ENCODE results near the gene SPSB2. TPM values are rescaled to one million over a fixed set of nuclear protein-coding genes. Genes with fewer than 3 reads are reported as not detected.
A peak's percentile ranks its signal among the peaks of the same experiment; 100 is the strongest.
"Not testable (repeated sequence)": the region's sequence is repeated elsewhere in the genome, so short reads cannot be mapped to it uniquely, and the experiment has no call there.

Gene SPSB2
- polyA plus RNA-seq, 4 donors = 9.7 to 22.5 (median 12.7) TPM

- no peak for FAIRE-seq
- peaks cover 0 to 14% (median 0%) of the 10 kb centered on the region in 3 donors for H3K4me1 ChIP-seq (ENCODE audit: control insufficient read depth in 3 of 3, insufficient read depth in 2 of 3, low read depth in 1 of 3, low read length in 2 of 3)
- WGBS, 3 donors = 73 to 81% (median 77%) methylated on average over 5 of the region's 5 CpGs
These were observed 18.5 kb upstream of the SPSB2 start for GRCh38 chr12:6891646-6892001.

GRCh38 chr12:6890789-6891645, 17.9 kb upstream of the SPSB2 start:
- Histone ChIP-seq H3K27me3 (ENCODE audit: control insufficient read depth in 3 of 3, insufficient read depth in 3 of 3, low read length in 3 of 3) (no peaks in the 10 kb centered on the region), H3K27ac (ENCODE audit: low read depth in 1 of 3, low read length in 2 of 3) (peak overlapping the region; percentile 86 to 98 (median 98)), H3K36me3 (ENCODE audit: control insufficient read depth in 3 of 3, insufficient read depth in 2 of 3, low read depth in 1 of 3, low read length in 3 of 3) (no peaks in the 10 kb centered on the region), H3K4me3 (ENCODE audit: low read depth in 1 of 3, low read length in 3 of 3) (peak overlapping the region; percentile 5 to 73 (median 51)), H3K9me3 (ENCODE audit: control insufficient read depth in 2 of 2, insufficient read depth in 1 of 2, low read depth in 1 of 2, low read length in 1 of 2) (no peaks in the 10 kb centered on the region), H3K4me1 (ENCODE audit: control insufficient read depth in 3 of 3, insufficient read depth in 2 of 3, low read depth in 1 of 3, low read length in 2 of 3) (peaks cover 0 to 14% (median 0%) of the 10 kb centered on the region in 3 donors)
- DNase-seq (peak; percentile 95 to 99), FAIRE-seq (no peak)
- 1% methylated on average over 67 to 68 of the region's 68 CpGs for WGBS, 3 donors

More at GRCh38 chr12:6891646-6892001, 18.5 kb upstream of the SPSB2 start:
- Histone ChIP-seq H3K4me3 (ENCODE audit: low read depth in 1 of 3, low read length in 3 of 3) (peak overlapping the region; percentile 5 to 73 (median 51)), H3K9me3 (ENCODE audit: control insufficient read depth in 2 of 2, insufficient read depth in 1 of 2, low read depth in 1 of 2, low read length in 1 of 2) (no peaks in the 10 kb centered on the region), H3K36me3 (ENCODE audit: control insufficient read depth in 3 of 3, insufficient read depth in 2 of 3, low read depth in 1 of 3, low read length in 3 of 3) (no peaks in the 10 kb centered on the region), H3K27ac (ENCODE audit: low read depth in 1 of 3, low read length in 2 of 3) (peak overlapping the region; percentile 86 to 98 (median 98)), H3K27me3 (ENCODE audit: control insufficient read depth in 3 of 3, insufficient read depth in 3 of 3, low read length in 3 of 3) (no peaks in the 10 kb centered on the region)
- no peak for DNase-seq

GRCh38 chr12:6889775-6890573, 16.9 kb upstream of the SPSB2 start:
- H3K36me3 ChIP-seq (ENCODE audit: control insufficient read depth in 3 of 3, insufficient read depth in 2 of 3, low read depth in 1 of 3, low read length in 3 of 3); H3K27me3 ChIP-seq (ENCODE audit: control insufficient read depth in 3 of 3, insufficient read depth in 3 of 3, low read length in 3 of 3); H3K9me3 ChIP-seq (ENCODE audit: control insufficient read depth in 2 of 2, insufficient read depth in 1 of 2, low read depth in 1 of 2, low read length in 1 of 2); DNase-seq; H3K4me3 ChIP-seq (ENCODE audit: low read depth in 1 of 3, low read length in 3 of 3); FAIRE-seq: not testable (repeated sequence)
- H3K27ac ChIP-seq (ENCODE audit: low read depth in 1 of 3, low read length in 2 of 3) = peak overlapping the region in 1 of 3 donors; percentile 84
- 94 to 98% (median 95%) methylated on average over 21 of the region's 21 CpGs for WGBS, 3 donors
- peaks cover 0 to 14% (median 0%) of the 10 kb centered on the region in 3 donors for H3K4me1 ChIP-seq (ENCODE audit: control insufficient read depth in 3 of 3, insufficient read depth in 2 of 3, low read depth in 1 of 3, low read length in 2 of 3)

GRCh38 chr12:6888794-6889193, 15.7 kb upstream of the SPSB2 start:
- not testable (repeated sequence) for H3K27ac ChIP-seq (ENCODE audit: low read depth in 1 of 3, low read length in 2 of 3); FAIRE-seq; H3K9me3 ChIP-seq (ENCODE audit: control insufficient read depth in 2 of 2, insufficient read depth in 1 of 2, low read depth in 1 of 2, low read length in 1 of 2); H3K36me3 ChIP-seq (ENCODE audit: control insufficient read depth in 3 of 3, insufficient read depth in 2 of 3, low read depth in 1 of 3, low read length in 3 of 3); H3K27me3 ChIP-seq (ENCODE audit: control insufficient read depth in 3 of 3, insufficient read depth in 3 of 3, low read length in 3 of 3); DNase-seq; H3K4me3 ChIP-seq (ENCODE audit: low read depth in 1 of 3, low read length in 3 of 3)
- H3K4me1 ChIP-seq (ENCODE audit: control insufficient read depth in 3 of 3, insufficient read depth in 2 of 3, low read depth in 1 of 3, low read length in 2 of 3) = peaks cover 0 to 14% (median 0%) of the 10 kb centered on the region in 3 donors
- 70 to 79% (median 72%) methylated on average over 7 of the region's 7 CpGs for WGBS, 3 donors

GRCh38 chr12:6888360-6888759, 15.3 kb upstream of the SPSB2 start:
- FAIRE-seq (no peak), DNase-seq (no peak)
- no peaks in the 10 kb centered on the region for H3K9me3 ChIP-seq (ENCODE audit: control insufficient read depth in 2 of 2, insufficient read depth in 1 of 2, low read depth in 1 of 2, low read length in 1 of 2)

GRCh38 chr12:6887460-6887859, 14.4 kb upstream of the SPSB2 start:
- H3K27me3 ChIP-seq (ENCODE audit: control insufficient read depth in 3 of 3, insufficient read depth in 3 of 3, low read length in 3 of 3) = no peaks in the 10 kb centered on the region
- H3K27ac ChIP-seq (ENCODE audit: low read depth in 1 of 3, low read length in 2 of 3) = peak overlapping the region in 1 of 3 donors; percentile 79
- H3K4me1 ChIP-seq (ENCODE audit: control insufficient read depth in 3 of 3, insufficient read depth in 2 of 3, low read depth in 1 of 3, low read length in 2 of 3) = peaks cover 0 to 14% (median 0%) of the 10 kb centered on the region in 3 donors
- peaks cover 0 to 13% (median 0%) of the 10 kb centered on the region in 3 donors for H3K36me3 ChIP-seq (ENCODE audit: control insufficient read depth in 3 of 3, insufficient read depth in 2 of 3, low read depth in 1 of 3, low read length in 3 of 3)
- DNase-seq (peak; percentile 40 to 73), FAIRE-seq (no peak)
- 46 to 68% (median 58%) methylated on average over 8 of the region's 8 CpGs for WGBS, 3 donors
- H3K9me3 ChIP-seq (ENCODE audit: control insufficient read depth in 2 of 2, insufficient read depth in 1 of 2, low read depth in 1 of 2, low read length in 1 of 2) = no peaks in the 10 kb centered on the region
- H3K4me3 ChIP-seq (ENCODE audit: low read depth in 1 of 3, low read length in 3 of 3) = no peak overlapping the region

More at GRCh38 chr12:6888360-6888759, 15.3 kb upstream of the SPSB2 start:
- Histone ChIP-seq H3K27me3 (ENCODE audit: control insufficient read depth in 3 of 3, insufficient read depth in 3 of 3, low read length in 3 of 3) (no peaks in the 10 kb centered on the region), H3K4me3 (ENCODE audit: low read depth in 1 of 3, low read length in 3 of 3) (no peak overlapping the region), H3K36me3 (ENCODE audit: control insufficient read depth in 3 of 3, insufficient read depth in 2 of 3, low read depth in 1 of 3, low read length in 3 of 3) (peaks cover 0 to 13% (median 0%) of the 10 kb centered on the region in 3 donors), H3K27ac (ENCODE audit: low read depth in 1 of 3, low read length in 2 of 3) (no peak overlapping the region), H3K4me1 (ENCODE audit: control insufficient read depth in 3 of 3, insufficient read depth in 2 of 3, low read depth in 1 of 3, low read length in 2 of 3) (peaks cover 0 to 14% (median 0%) of the 10 kb centered on the region in 3 donors)
- 85 to 89% (median 85%) methylated on average over 2 of the region's 2 CpGs for WGBS, 3 donors

GRCh38 chr12:6886206-6886999, 13.3 kb upstream of the SPSB2 start:
- peak overlapping the region in 1 of 3 donors; percentile 79 for H3K27ac ChIP-seq (ENCODE audit: low read depth in 1 of 3, low read length in 2 of 3)

More at GRCh38 chr12:6886206-6886999, 13.3 kb upstream of the SPSB2 start:
- FAIRE-seq; DNase-seq; H3K4me3 ChIP-seq (ENCODE audit: low read depth in 1 of 3, low read length in 3 of 3); H3K27me3 ChIP-seq (ENCODE audit: control insufficient read depth in 3 of 3, insufficient read depth in 3 of 3, low read length in 3 of 3); H3K9me3 ChIP-seq (ENCODE audit: control insufficient read depth in 2 of 2, insufficient read depth in 1 of 2, low read depth in 1 of 2, low read length in 1 of 2): not testable (repeated sequence)
- 46 to 65% (median 63%) methylated on average over 11 to 12 of the region's 15 CpGs for WGBS, 3 donors
- Histone ChIP-seq H3K4me1 (ENCODE audit: control insufficient read depth in 3 of 3, insufficient read depth in 2 of 3, low read depth in 1 of 3, low read length in 2 of 3) (peaks cover 0 to 10% (median 0%) of the 10 kb centered on the region in 3 donors), H3K36me3 (ENCODE audit: control insufficient read depth in 3 of 3, insufficient read depth in 2 of 3, low read depth in 1 of 3, low read length in 3 of 3) (peaks cover 0 to 13% (median 0%) of the 10 kb centered on the region in 3 donors)

All from small intestine (tissue), 7 donors.